Measurements from ENCODE around the gene SLC35A2.

The SLC35A2 gene

GRCh38 chrX:48927123-48927522 is 15.7 kb upstream of the SLC35A2 start:
- Histone ChIP-seq H3K9me2 (replicated peaks; ENCODE audit: low read depth, low read length) (no peaks in the 10 kb centered on the region), H3K9ac (ENCODE audit: low read depth, low read length, poor library complexity, severe bottlenecking) (no peak overlapping the region), H3K36me3 (ENCODE audit: insufficient read depth, low read length) (peaks cover 33% of the 10 kb centered on the region; the same call in 1 of the 2 replicates), H4K20me1 (ENCODE audit: insufficient read depth, low read length, poor library complexity, severe bottlenecking) (no peaks in the 10 kb centered on the region), H3K27me3 (ENCODE audit: insufficient read depth, low read length, poor library complexity, severe bottlenecking) (no peaks in the 10 kb centered on the region), H3K79me2 (ENCODE audit: insufficient read depth, low read length) (no peaks in the 10 kb centered on the region), H3K4me3 (ENCODE audit: low read length, poor library complexity, severe bottlenecking) (no peak overlapping the region), H2AFZ (ENCODE audit: low read length) (no peak overlapping the region), H3K4me2 (ENCODE audit: low read depth, low read length, poor library complexity, severe bottlenecking) (no peak overlapping the region), H3K4me1 (ENCODE audit: insufficient read depth, low read length, poor library complexity, severe bottlenecking) (no peaks in the 10 kb centered on the region), H3K9me3 (ENCODE audit: insufficient read depth, low read depth, low read length) (no peaks in the 10 kb centered on the region), H3F3A (ENCODE audit: low read depth) (no peaks in the 10 kb centered on the region)
- TF ChIP-seq CTCF (conservative IDR thresholded peaks at IDR 0.05; ENCODE audit: low read length) (no peak), EZH2phosphoT487 (IDR thresholded peaks at IDR 0.05; ENCODE audit: borderline replicate concordance) (no peak)

GRCh38 chrX:48924270-48924669 is 12.8 kb upstream of the SLC35A2 start:
- H3K9me3 ChIP-seq (ENCODE audit: insufficient read depth, low read depth, low read length) = no peaks in the 10 kb centered on the region
- H3K9ac ChIP-seq (ENCODE audit: low read depth, low read length, poor library complexity, severe bottlenecking) = no peak overlapping the region
- H4K20me1 ChIP-seq (ENCODE audit: insufficient read depth, low read length, poor library complexity, severe bottlenecking) = no peaks in the 10 kb centered on the region
- no peak overlapping the region for H2AFZ ChIP-seq (ENCODE audit: low read length)
- H3K4me1 ChIP-seq (ENCODE audit: insufficient read depth, low read length, poor library complexity, severe bottlenecking) = peaks cover 9% of the 10 kb centered on the region
- no peak for TF ChIP-seq CTCF (conservative IDR thresholded peaks at IDR 0.05; ENCODE audit: low read length)
- no peak for TF ChIP-seq EZH2phosphoT487 (IDR thresholded peaks at IDR 0.05; ENCODE audit: borderline replicate concordance)
- H3F3A ChIP-seq (ENCODE audit: low read depth) = no peaks in the 10 kb centered on the region
- no peaks in the 10 kb centered on the region for H3K27me3 ChIP-seq (ENCODE audit: insufficient read depth, low read length, poor library complexity, severe bottlenecking)
- no peak overlapping the region for H3K4me2 ChIP-seq (ENCODE audit: low read depth, low read length, poor library complexity, severe bottlenecking)
- H3K9me2 ChIP-seq (replicated peaks; ENCODE audit: low read depth, low read length) = no peaks in the 10 kb centered on the region
- no peak overlapping the region for H3K4me3 ChIP-seq (ENCODE audit: low read length, poor library complexity, severe bottlenecking)
- peaks cover 23% of the 10 kb centered on the region; the same call in 1 of the 2 replicates for H3K36me3 ChIP-seq (ENCODE audit: insufficient read depth, low read length)
- H3K79me2 ChIP-seq (ENCODE audit: insufficient read depth, low read length) = no peaks in the 10 kb centered on the region

GRCh38 chrX:48923771-48924170 is 12.3 kb upstream of the SLC35A2 start:
- no peak overlapping the region for H3K9ac ChIP-seq (ENCODE audit: low read depth, low read length, poor library complexity, severe bottlenecking)
- no peak overlapping the region for H2AFZ ChIP-seq (ENCODE audit: low read length)
- TF ChIP-seq EZH2phosphoT487 (IDR thresholded peaks at IDR 0.05; ENCODE audit: borderline replicate concordance) = no peak
- no peak for TF ChIP-seq CTCF (conservative IDR thresholded peaks at IDR 0.05; ENCODE audit: low read length)
- peaks cover 11% of the 10 kb centered on the region for H3K4me1 ChIP-seq (ENCODE audit: insufficient read depth, low read length, poor library complexity, severe bottlenecking)
- H3K4me3 ChIP-seq (ENCODE audit: low read length, poor library complexity, severe bottlenecking) = no peak overlapping the region
- peaks cover 23% of the 10 kb centered on the region; the same call in 1 of the 2 replicates for H3K36me3 ChIP-seq (ENCODE audit: insufficient read depth, low read length)
- no peaks in the 10 kb centered on the region for H3F3A ChIP-seq (ENCODE audit: low read depth)
- no peak overlapping the region for H3K4me2 ChIP-seq (ENCODE audit: low read depth, low read length, poor library complexity, severe bottlenecking)
- no peaks in the 10 kb centered on the region for H4K20me1 ChIP-seq (ENCODE audit: insufficient read depth, low read length, poor library complexity, severe bottlenecking)
- no peaks in the 10 kb centered on the region for H3K79me2 ChIP-seq (ENCODE audit: insufficient read depth, low read length)
- H3K9me3 ChIP-seq (ENCODE audit: insufficient read depth, low read depth, low read length) = no peaks in the 10 kb centered on the region
- H3K9me2 ChIP-seq (replicated peaks; ENCODE audit: low read depth, low read length) = no peaks in the 10 kb centered on the region
- H3K27me3 ChIP-seq (ENCODE audit: insufficient read depth, low read length, poor library complexity, severe bottlenecking) = no peaks in the 10 kb centered on the region

Measured in Loucy (cell line).